HCT116 (cell line): ENCODE measurements around the gene EDNRA. TPM values are rescaled to one million over a fixed set of nuclear protein-coding genes. Genes with fewer than 3 reads are reported as not detected.

Experiments
- ATAC-seq: fragments of 200-7000 bp; cut with Tn5 transposase; 2 replicates; pipeline ENCODE4 v1.9.1; 2020; ENCODE audit warnings: mild to moderate bottlenecking, moderate library complexity
- BruUV-seq: library from RNA; stranded (reverse); fragments of 400-500 nt; replicated peaks from 2 replicates; lab custom pipeline; 2021; lab: Mats Ljungman, UMichigan
- CTCF ChIA-PET: fragments of 300-600 bp; sonication (Branson Sonifier 250); formaldehyde crosslinking; loops from one replicate; lab custom pipeline; 2021; ENCODE audit warnings: antibody characterized with exemption; lab: Charles Lee
- POLR2A ChIA-PET: fragments of 300-600, 350-600 bp; sonication (Branson Sonifier 250); formaldehyde crosslinking; loops from one replicate; lab custom pipeline; 2021; ENCODE audit warnings: antibody characterized with exemption; lab: Charles Lee
- RAD21 ChIA-PET, 2 experiments: fragments of 300-600 bp; sonication (Branson Sonifier 250); formaldehyde crosslinking; loops; one replicate each; lab custom pipeline; 2023; ENCODE audit warnings: low total read pairs in 2 of 2; ENCODE audit not compliant: uncharacterized antibody in 2 of 2, unreplicated experiment in 2 of 2, low non-redundant PET in 1 of 2; lab: Charles Lee
- DNase-seq: peaks from one replicate; pipeline ENCODE4 v3.0.0-alpha.2; 2010; ENCODE audit warnings: low read depth, low spot score
- H2AFZ ChIP-seq: fragments of 200-600 bp; shearing (Covaris generic), sonication (generic); 2 replicates; pipeline ENCODE4 v1.6.1; 2017; ENCODE audit warnings: low read depth, mixed run types, mixed read lengths, antibody characterized with exemption, low read length; ENCODE audit not compliant: poor library complexity, severe bottlenecking
- H3K27ac ChIP-seq: 2 replicates; pipeline ENCODE4 v1.5.1; 2012; ENCODE audit warnings: low read depth, low read length
- H3K27me3 ChIP-seq: fragments of 200-600 bp; sonication (generic); 2 replicates; pipeline ENCODE4 v1.6.1; 2016; ENCODE audit warnings: mixed run types, low read length, mixed read lengths; ENCODE audit not compliant: insufficient read depth
- H3K36me3 ChIP-seq, 2 experiments: fragments of 200-500 bp in 1 of 2; fragments of 200-600 bp in 1 of 2; sonication (Bioruptor generic) in 1 of 2; sonication (generic) in 1 of 2; 2 replicates each; pipeline versions ENCODE4 v1.5.1 to v1.6.1; 2014 to 2016; ENCODE audit warnings: low read length in 2 of 2, inconsistent platforms in 1 of 2, mixed read lengths in 1 of 2, mixed run types in 1 of 2; ENCODE audit not compliant: insufficient read depth in 2 of 2, control insufficient read depth in 1 of 2
- H3K4me1 ChIP-seq, 2 experiments: fragments of 200-600 bp in 1 of 2; sonication (generic) in 1 of 2; 2 replicates each; pipeline versions ENCODE4 v1.5.1 to v1.6.1; 2012 to 2017; ENCODE audit warnings: low read length in 2 of 2, inconsistent platforms in 1 of 2, mild to moderate bottlenecking in 1 of 2, mixed read lengths in 1 of 2, mixed run types in 1 of 2, moderate library complexity in 1 of 2; ENCODE audit not compliant: insufficient read depth in 2 of 2, control insufficient read depth in 1 of 2
- H3K4me2 ChIP-seq: fragments of 200-600 bp; sonication (generic); 2 replicates; pipeline ENCODE4 v1.6.1; 2017; ENCODE audit warnings: mixed run types, low read length, mixed read lengths
- H3K4me3 ChIP-seq, 2 experiments: fragments of 200-600 bp in 1 of 2; sonication (generic) in 1 of 2; replicated peaks in 1 of 2; 2 replicates each; pipeline ENCODE4 v1.5.1; 2011 to 2016; ENCODE audit warnings: low read length in 2 of 2, control low read depth in 1 of 2, low read depth in 1 of 2, mild to moderate bottlenecking in 1 of 2, mixed read lengths in 1 of 2, mixed run types in 1 of 2
- H3K79me2 ChIP-seq: fragments of 200-600 bp; sonication (generic); 2 replicates; pipeline ENCODE4 v1.6.1; 2017; ENCODE audit warnings: mild to moderate bottlenecking, mixed run types, low read length, moderate library complexity, mixed read lengths; ENCODE audit not compliant: insufficient read depth
- H3K9ac ChIP-seq: fragments of 200-600 bp; sonication (generic); 2 replicates; pipeline ENCODE4 v1.6.1; 2016; ENCODE audit warnings: low read length, mixed read lengths
- H3K9me2 ChIP-seq: fragments of 200-600 bp; sonication (generic), shearing (Covaris generic); 2 replicates; pipeline ENCODE4 v1.6.1; 2017; ENCODE audit warnings: mixed run types, mild to moderate bottlenecking, moderate library complexity; ENCODE audit not compliant: insufficient read depth
- H3K9me3 ChIP-seq, 2 experiments: fragments of 200-500 bp in 1 of 2; fragments of 200-600 bp in 1 of 2; sonication (Bioruptor generic) in 1 of 2; sonication (generic) in 1 of 2; 2 replicates each; pipeline ENCODE4 v1.6.1; 2014 to 2017; ENCODE audit warnings: low read length in 2 of 2, mixed read lengths in 2 of 2, inconsistent platforms in 1 of 2, low read depth in 1 of 2, mild to moderate bottlenecking in 1 of 2, mixed run types in 1 of 2, moderate library complexity in 1 of 2; ENCODE audit not compliant: control insufficient read depth in 1 of 2, insufficient read depth in 1 of 2
- H4K20me1 ChIP-seq: fragments of 200-600 bp; sonication (generic), shearing (Covaris generic); 2 replicates; pipeline ENCODE4 v1.6.1; 2017; ENCODE audit warnings: mixed run types, mild to moderate bottlenecking, moderate library complexity; ENCODE audit not compliant: insufficient read depth
- CEBPB ChIP-seq: IDR thresholded peaks from 2 replicates; pipeline ENCODE4 v1.6.1; 2012; ENCODE audit warnings: low read depth
- ELF1 ChIP-seq: IDR thresholded peaks from 2 replicates; pipeline ENCODE4 v1.6.1; 2012; ENCODE audit warnings: low read depth, borderline replicate concordance
- EZH2phosphoT487 ChIP-seq: fragments of 200-600 bp; IDR thresholded peaks from 2 replicates; pipeline ENCODE4 v1.6.1; 2018; ENCODE audit warnings: antibody characterized with exemption, borderline replicate concordance
- FOSL1 ChIP-seq: IDR thresholded peaks from 2 replicates; pipeline ENCODE4 v1.6.1; 2012; ENCODE audit warnings: low read depth
- JUND ChIP-seq: IDR thresholded peaks from 2 replicates; pipeline ENCODE4 v1.6.1; 2012
- POLR2A ChIP-seq: IDR thresholded peaks from 2 replicates; pipeline ENCODE4 v1.7.0; 2011; ENCODE audit warnings: borderline replicate concordance; ENCODE audit not compliant: insufficient read depth, insufficient read length; ENCODE audit errors: extremely low read depth
- RAD21 ChIP-seq: IDR thresholded peaks from 2 replicates; pipeline ENCODE4 v1.6.1; 2012; ENCODE audit warnings: low read depth, mild to moderate bottlenecking
- SIN3A ChIP-seq: IDR thresholded peaks from 2 replicates; pipeline ENCODE4 v1.6.1; 2012; ENCODE audit warnings: low read depth
- TCF7L2 ChIP-seq: IDR thresholded peaks from 2 replicates; pipeline ENCODE4 v1.7.0; 2011; ENCODE audit warnings: borderline replicate concordance, inconsistent platforms; ENCODE audit not compliant: insufficient read depth, insufficient read length; ENCODE audit errors: extremely low read depth
- YY1 ChIP-seq: IDR thresholded peaks from 2 replicates; pipeline ENCODE4 v1.6.1; 2011; ENCODE audit warnings: low read length, low read depth, moderate library complexity, mild to moderate bottlenecking; ENCODE audit not compliant: insufficient replicate concordance; ENCODE audit errors: extremely low read depth
- ZFX ChIP-seq: fragments of 450-650 bp; IDR thresholded peaks from 2 replicates; pipeline ENCODE4 v1.6.1; 2017
- intact Hi-C: fragments of 100-400 bp; cut with micrococcal nuclease; formaldehyde crosslinking; loops from 2 replicates; pipeline ENCODE4 v1.10.0; 2022
- total RNA-seq: library from RNA; stranded (reverse); gene quantifications from one replicate; pipeline ENCODE4 v1.2.1, GENCODE V29; 2021; ENCODE audit not compliant: unreplicated experiment
- TF ChIP-seq, protein P1 (sequence below): IDR thresholded peaks from 2 replicates; pipeline ENCODE4 v1.6.1; 2012
- TF ChIP-seq, protein P2 (sequence below): IDR thresholded peaks from 2 replicates; pipeline ENCODE4 v1.6.1; 2012; ENCODE audit warnings: low read depth

Gene EDNRA
- total RNA-seq, 1 experiment from 2014 or later = 2.0 TPM

DNA sequence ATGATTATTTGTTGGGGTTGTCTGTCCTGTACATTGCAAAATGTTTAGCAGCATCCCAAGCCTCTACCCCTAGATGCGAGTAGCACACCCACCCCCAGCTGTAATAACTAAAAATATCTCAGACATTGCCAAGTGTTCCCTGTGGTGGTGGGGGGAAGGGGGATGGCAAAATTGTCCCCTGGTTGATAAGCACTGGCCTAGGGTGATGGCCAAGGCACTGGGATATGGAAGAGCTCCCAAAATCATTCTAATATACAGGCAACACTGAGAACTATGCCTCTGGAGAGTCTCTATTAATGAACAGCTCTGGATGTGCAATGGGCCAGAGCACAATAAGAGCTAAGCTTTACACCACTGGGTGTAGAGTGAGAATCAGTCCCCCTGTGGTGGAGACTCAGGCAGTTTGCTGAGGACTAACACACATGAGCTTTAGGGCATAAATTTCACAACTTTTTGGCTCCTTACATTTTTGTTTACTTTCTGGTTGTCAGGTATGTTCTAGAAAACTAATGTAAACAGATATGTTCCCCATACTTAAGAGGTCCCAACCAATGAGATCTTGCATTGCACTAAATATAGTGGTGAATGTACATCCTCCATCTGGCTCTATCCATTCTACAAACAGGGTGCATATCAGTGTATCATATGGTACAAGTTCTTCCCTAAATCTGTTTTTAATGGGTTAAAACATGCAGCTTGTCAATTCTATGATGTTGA, 34.5 kb downstream of the EDNRA start:
- Histone ChIP-seq H3K79me2 (no peaks in the 10 kb centered on the region), H3K9me2 (no peaks in the 10 kb centered on the region), H3K27me3 (no peaks in the 10 kb centered on the region), H3K27ac (no peak overlapping the region), H3K9me3 (no peaks in the 10 kb centered on the region), H3K36me3 (no peaks in the 10 kb centered on the region), H3K9ac (no peak overlapping the region), H4K20me1 (no peaks in the 10 kb centered on the region), H2AFZ (no peak overlapping the region), H3K4me2 (no peak overlapping the region), H3K4me1 (no peaks in the 10 kb centered on the region), H3K4me3 (no peak overlapping the region)
- CTCF ChIA-PET = interaction anchor here (1.2 to 1.8 kb wide), 2 partner anchors 10 to 352 kb away, joined by 5 read pairs; no protein-coding TSS in a partner anchor
- ATAC-seq (no peak), DNase-seq (no peak)
- RAD21 ChIA-PET = no interaction called here
- TF ChIP-seq ZFX = no peak
- TF ChIP-seq CEBPB = no peak
- no peak for TF ChIP-seq YY1
- TF ChIP-seq ELF1 = no peak
- BruUV-seq = no TSS peak
- intact Hi-C loops = no loop called here
- POLR2A ChIA-PET = no interaction called here

DNA sequence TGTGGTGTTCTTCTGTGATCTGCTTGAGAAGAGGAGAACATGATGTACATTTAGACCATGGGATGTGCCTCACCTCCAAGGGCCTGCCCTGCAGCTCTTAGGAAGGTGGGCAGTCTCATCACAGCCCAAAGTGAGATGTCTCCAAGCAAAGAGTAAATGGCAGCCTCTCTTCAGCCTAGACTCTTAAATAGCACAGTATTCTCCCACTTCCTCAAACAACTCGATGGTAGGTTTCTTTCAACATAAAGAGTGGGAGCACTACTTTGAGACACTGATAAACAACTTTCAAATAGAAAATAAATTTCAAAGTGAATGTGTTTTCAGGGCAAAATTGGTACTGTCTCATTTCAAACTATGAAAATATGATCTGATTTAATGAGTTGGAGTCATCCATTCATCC, 35.2 kb downstream of the EDNRA start:
- Histone ChIP-seq H3K9me2 (no peaks in the 10 kb centered on the region), H3K27me3 (no peaks in the 10 kb centered on the region), H2AFZ (no peak overlapping the region), H3K4me2 (no peak overlapping the region), H3K79me2 (no peaks in the 10 kb centered on the region), H3K4me1 (no peaks in the 10 kb centered on the region), H3K9me3 (no peaks in the 10 kb centered on the region), H4K20me1 (no peaks in the 10 kb centered on the region), H3K36me3 (no peaks in the 10 kb centered on the region), H3K27ac (no peak overlapping the region), H3K4me3 (no peak overlapping the region), H3K9ac (no peak overlapping the region)
- RAD21 ChIA-PET = no interaction called here
- DNase-seq (no peak), ATAC-seq (no peak)
- TF ChIP-seq, protein P1, sequence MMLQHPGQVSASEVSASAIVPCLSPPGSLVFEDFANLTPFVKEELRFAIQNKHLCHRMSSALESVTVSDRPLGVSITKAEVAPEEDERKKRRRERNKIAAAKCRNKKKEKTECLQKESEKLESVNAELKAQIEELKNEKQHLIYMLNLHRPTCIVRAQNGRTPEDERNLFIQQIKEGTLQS = no peak
- TF ChIP-seq EZH2phosphoT487 (no peak), CEBPB (no peak), YY1 (no peak), JUND (no peak), POLR2A (no peak), ELF1 (no peak), SIN3A (no peak), RAD21 (no peak), TCF7L2 (no peak), FOSL1 (no peak)
- TF ChIP-seq, protein P2, sequence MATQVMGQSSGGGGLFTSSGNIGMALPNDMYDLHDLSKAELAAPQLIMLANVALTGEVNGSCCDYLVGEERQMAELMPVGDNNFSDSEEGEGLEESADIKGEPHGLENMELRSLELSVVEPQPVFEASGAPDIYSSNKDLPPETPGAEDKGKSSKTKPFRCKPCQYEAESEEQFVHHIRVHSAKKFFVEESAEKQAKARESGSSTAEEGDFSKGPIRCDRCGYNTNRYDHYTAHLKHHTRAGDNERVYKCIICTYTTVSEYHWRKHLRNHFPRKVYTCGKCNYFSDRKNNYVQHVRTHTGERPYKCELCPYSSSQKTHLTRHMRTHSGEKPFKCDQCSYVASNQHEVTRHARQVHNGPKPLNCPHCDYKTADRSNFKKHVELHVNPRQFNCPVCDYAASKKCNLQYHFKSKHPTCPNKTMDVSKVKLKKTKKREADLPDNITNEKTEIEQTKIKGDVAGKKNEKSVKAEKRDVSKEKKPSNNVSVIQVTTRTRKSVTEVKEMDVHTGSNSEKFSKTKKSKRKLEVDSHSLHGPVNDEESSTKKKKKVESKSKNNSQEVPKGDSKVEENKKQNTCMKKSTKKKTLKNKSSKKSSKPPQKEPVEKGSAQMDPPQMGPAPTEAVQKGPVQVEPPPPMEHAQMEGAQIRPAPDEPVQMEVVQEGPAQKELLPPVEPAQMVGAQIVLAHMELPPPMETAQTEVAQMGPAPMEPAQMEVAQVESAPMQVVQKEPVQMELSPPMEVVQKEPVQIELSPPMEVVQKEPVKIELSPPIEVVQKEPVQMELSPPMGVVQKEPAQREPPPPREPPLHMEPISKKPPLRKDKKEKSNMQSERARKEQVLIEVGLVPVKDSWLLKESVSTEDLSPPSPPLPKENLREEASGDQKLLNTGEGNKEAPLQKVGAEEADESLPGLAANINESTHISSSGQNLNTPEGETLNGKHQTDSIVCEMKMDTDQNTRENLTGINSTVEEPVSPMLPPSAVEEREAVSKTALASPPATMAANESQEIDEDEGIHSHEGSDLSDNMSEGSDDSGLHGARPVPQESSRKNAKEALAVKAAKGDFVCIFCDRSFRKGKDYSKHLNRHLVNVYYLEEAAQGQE = no peak
- intact Hi-C loops = no loop called here
- CTCF ChIA-PET = interaction anchor here (1.2 to 1.8 kb wide), 3 partner anchors 9 to 351 kb away, joined by 3 to 5 read pairs (median 5); no protein-coding TSS in a partner anchor
- POLR2A ChIA-PET = no interaction called here
- BruUV-seq = no TSS peak
